GM23248 (cell line): Measurements from ENCODE around the gene TTC9. TPM values are rescaled to one million over a fixed set of nuclear protein-coding genes. Genes with fewer than 3 reads are reported as not detected.

Source experiments
- DNase-seq: peaks from one replicate; pipeline ENCODE4 v3.0.0-alpha.2; 2015
- H2AFZ ChIP-seq: fragments of 200-600 bp; sonication (generic); 2 replicates; pipeline ENCODE4 v1.6.1; 2016; ENCODE audit warnings: antibody characterized with exemption
- H3F3A ChIP-seq: fragments of 200-600 bp; sonication (generic); 2 replicates; pipeline ENCODE4 v1.6.1; 2016; ENCODE audit warnings: mild to moderate bottlenecking, antibody characterized with exemption, mixed run types; ENCODE audit not compliant: insufficient read depth
- H3K27ac ChIP-seq: fragments of 200-600 bp; sonication (generic); 2 replicates; pipeline ENCODE4 v1.5.1; 2016; ENCODE audit warnings: mild to moderate bottlenecking
- H3K27me3 ChIP-seq: fragments of 200-600 bp; sonication (generic); replicated peaks from 2 replicates; pipeline ENCODE4 v1.6.1; 2016; ENCODE audit warnings: mild to moderate bottlenecking; ENCODE audit not compliant: insufficient read depth
- H3K36me3 ChIP-seq: fragments of 200-600 bp; sonication (generic); 2 replicates; pipeline ENCODE4 v1.6.1; 2016; ENCODE audit warnings: low read depth, mild to moderate bottlenecking
- H3K4me1 ChIP-seq: fragments of 200-600 bp; sonication (generic); 2 replicates; pipeline ENCODE4 v1.6.1; 2016; ENCODE audit warnings: mild to moderate bottlenecking; ENCODE audit not compliant: insufficient read depth
- H3K4me2 ChIP-seq: fragments of 200-600 bp; sonication (generic); one replicate; pipeline ENCODE4 v1.6.1; 2016; ENCODE audit warnings: mild to moderate bottlenecking; ENCODE audit not compliant: unreplicated experiment
- H3K4me3 ChIP-seq: fragments of 200-600 bp; sonication (generic); 2 replicates; pipeline ENCODE4 v1.5.1; 2016; ENCODE audit warnings: mild to moderate bottlenecking
- H3K79me2 ChIP-seq: fragments of 200-600 bp; sonication (generic); 2 replicates; pipeline ENCODE4 v1.6.1; 2016; ENCODE audit warnings: mild to moderate bottlenecking; ENCODE audit not compliant: insufficient read depth
- H3K9ac ChIP-seq: fragments of 200-600 bp; sonication (generic); 2 replicates; pipeline ENCODE4 v1.6.1; 2016; ENCODE audit warnings: mild to moderate bottlenecking
- H3K9me2 ChIP-seq: fragments of 200-600 bp; sonication (generic); 2 replicates; pipeline ENCODE4 v1.6.1; 2016; ENCODE audit warnings: mixed run types, mild to moderate bottlenecking, moderate library complexity; ENCODE audit not compliant: insufficient read depth
- H3K9me3 ChIP-seq: fragments of 200-600 bp; sonication (generic); one replicate; pipeline ENCODE4 v1.6.1; 2017; ENCODE audit warnings: low read depth
- H4K20me1 ChIP-seq: fragments of 200-600 bp; sonication (generic); 2 replicates; pipeline ENCODE4 v1.6.0; 2016; ENCODE audit not compliant: insufficient read depth
- EZH2 ChIP-seq: fragments of 200-600 bp; sonication (generic); IDR thresholded peaks from 2 replicates; pipeline ENCODE4 v1.6.1; 2018; ENCODE audit warnings: antibody characterized with exemption, mild to moderate bottlenecking; ENCODE audit not compliant: insufficient read depth, poor library complexity, severe bottlenecking
- EZH2phosphoT487 ChIP-seq: fragments of 200-600 bp; sonication (generic); IDR thresholded peaks from 2 replicates; pipeline ENCODE4 v1.6.1; 2018; ENCODE audit warnings: antibody characterized with exemption, moderate library complexity, mild to moderate bottlenecking, low read depth; ENCODE audit not compliant: insufficient read depth
- WGBS, 2 experiments: methylation state at CpG; one replicate each; pipeline ENCODE4 v1.1.6; 2015 to 2017; ENCODE audit warnings: low lambda C conversion rate in 2 of 2, low coverage in 1 of 2; ENCODE audit errors: missing lambda C conversion rate in 2 of 2; 5-methylcytosine and 5-hydroxymethylcytosine counted together
- in situ Hi-C: fragments of 300-500 bp; cut with MboI; formaldehyde crosslinking; loops from 2 replicates; pipeline ENCODE4 v1.15.0; 2020
- polyA plus RNA-seq: library from polyadenylated mRNA; unstranded; fragments of >200 nt; fragmentation: Nextera tagmentation; extraction: Ambion mirVana; gene quantifications from 2 replicates; pipeline ENCODE4 v1.2.1, GENCODE V29; 2016
- total RNA-seq: library from RNA; depleted of rRNA; stranded (reverse); fragments of >200 nt; shearing (Covaris generic); gene quantifications from 2 replicates; pipeline ENCODE4 v1.2.3, GENCODE V29; 2014

Gene TTC9
- total and polyA plus RNA-seq, 2 experiments from 2014 or later, result not detected

GRCh38 chr14:70646705-70647104 is 5.0 kb downstream of the TTC9 start:
- no peak for DNase-seq
- Histone ChIP-seq H3K36me3 (no peaks in the 10 kb centered on the region), H3K27me3 (peaks cover 50% of the 10 kb centered on the region), H3K27ac (no peak overlapping the region), H3K9me2 (no peaks in the 10 kb centered on the region), H4K20me1 (no peaks in the 10 kb centered on the region), H2AFZ (no peak overlapping the region), H3K4me3 (no peak overlapping the region), H3K79me2 (no peaks in the 10 kb centered on the region), H3K4me2 (no peak overlapping the region), H3K4me1 (no peaks in the 10 kb centered on the region), H3K9ac (no peak overlapping the region), H3K9me3 (no peaks in the 10 kb centered on the region), H3F3A (no peaks in the 10 kb centered on the region)
- TF ChIP-seq EZH2 (no peak), EZH2phosphoT487 (no peak)
- WGBS, 2 experiments, result 19 to 23% methylated on average over 2 of the region's 2 CpGs
- in situ Hi-C loops, result no loop called here

- Histone ChIP-seq H3K36me3 (no peaks in the 10 kb centered on the region), H3F3A (no peaks in the 10 kb centered on the region), H4K20me1 (no peaks in the 10 kb centered on the region), H3K9me3 (no peaks in the 10 kb centered on the region), H3K4me2 (no peak overlapping the region), H3K27me3 (peaks cover 49% of the 10 kb centered on the region), H3K9me2 (no peaks in the 10 kb centered on the region), H3K4me1 (no peaks in the 10 kb centered on the region), H3K79me2 (no peaks in the 10 kb centered on the region), H3K27ac (no peak overlapping the region), H2AFZ (no peak overlapping the region), H3K4me3 (no peak overlapping the region), H3K9ac (no peak overlapping the region)
- no peak for DNase-seq
- no peak for TF ChIP-seq EZH2phosphoT487
- TF ChIP-seq EZH2, result no peak
- in situ Hi-C loops, result no loop called here
Observed at GRCh38 chr14:70648346-70648745, 6.6 kb downstream of the TTC9 start.

- H3K27me3 ChIP-seq, result peaks cover 37% of the 10 kb centered on the region
- H3K9ac ChIP-seq, result no peak overlapping the region
- H3K36me3 ChIP-seq, result no peaks in the 10 kb centered on the region
- H2AFZ ChIP-seq, result no peak overlapping the region
- H3K4me1 ChIP-seq, result no peaks in the 10 kb centered on the region
- TF ChIP-seq EZH2phosphoT487 (no peak), EZH2 (no peak)
- 23 to 25% methylated on average over 4 of the region's 4 CpGs for WGBS, 2 experiments
- DNase-seq, result no peak
- in situ Hi-C loops, result no loop called here
- H3K4me2 ChIP-seq, result no peak overlapping the region
- H3K9me2 ChIP-seq, result no peaks in the 10 kb centered on the region
- H3K4me3 ChIP-seq, result no peak overlapping the region
- H3K79me2 ChIP-seq, result no peaks in the 10 kb centered on the region
- no peaks in the 10 kb centered on the region for H4K20me1 ChIP-seq
- H3K27ac ChIP-seq, result no peak overlapping the region
- no peaks in the 10 kb centered on the region for H3F3A ChIP-seq
- H3K9me3 ChIP-seq, result no peaks in the 10 kb centered on the region
Observed at GRCh38 chr14:70649803-70650202, 8.1 kb downstream of the TTC9 start.

GRCh38 chr14:70651522-70651921 is 9.8 kb downstream of the TTC9 start:
- Histone ChIP-seq H3K4me1 (no peaks in the 10 kb centered on the region), H3F3A (no peaks in the 10 kb centered on the region), H3K27me3 (peaks cover 39% of the 10 kb centered on the region), H3K79me2 (no peaks in the 10 kb centered on the region), H3K9me3 (no peaks in the 10 kb centered on the region), H2AFZ (no peak overlapping the region), H3K4me3 (no peak overlapping the region), H3K9ac (no peak overlapping the region), H3K27ac (no peak overlapping the region), H4K20me1 (no peaks in the 10 kb centered on the region), H3K4me2 (no peak overlapping the region), H3K9me2 (no peaks in the 10 kb centered on the region), H3K36me3 (no peaks in the 10 kb centered on the region)
- in situ Hi-C loops, result no loop called here
- no peak for DNase-seq
- TF ChIP-seq EZH2phosphoT487 (no peak), EZH2 (no peak)
- WGBS, 2 experiments, result 46 to 51% methylated on average over 5 of the region's 5 CpGs

GRCh38 chr14:70652871-70653270 is 11.2 kb downstream of the TTC9 start:
- no peak overlapping the region for H2AFZ ChIP-seq
- H3K27me3 ChIP-seq, result peaks cover 45% of the 10 kb centered on the region
- H3K4me3 ChIP-seq, result no peak overlapping the region
- H3K79me2 ChIP-seq, result no peaks in the 10 kb centered on the region
- in situ Hi-C loops, result no loop called here
- no peak for TF ChIP-seq EZH2
- TF ChIP-seq EZH2phosphoT487, result no peak
- no peaks in the 10 kb centered on the region for H3K9me2 ChIP-seq
- no peaks in the 10 kb centered on the region for H3K9me3 ChIP-seq
- H3F3A ChIP-seq, result no peaks in the 10 kb centered on the region
- H3K4me2 ChIP-seq, result no peak overlapping the region
- H4K20me1 ChIP-seq, result no peaks in the 10 kb centered on the region
- H3K4me1 ChIP-seq, result no peaks in the 10 kb centered on the region
- H3K9ac ChIP-seq, result no peak overlapping the region
- peak; percentile 23 for DNase-seq
- H3K36me3 ChIP-seq, result no peaks in the 10 kb centered on the region
- no peak overlapping the region for H3K27ac ChIP-seq
